ENCODE data around the gene PIP5K1C.

Gene PIP5K1C, protein sequence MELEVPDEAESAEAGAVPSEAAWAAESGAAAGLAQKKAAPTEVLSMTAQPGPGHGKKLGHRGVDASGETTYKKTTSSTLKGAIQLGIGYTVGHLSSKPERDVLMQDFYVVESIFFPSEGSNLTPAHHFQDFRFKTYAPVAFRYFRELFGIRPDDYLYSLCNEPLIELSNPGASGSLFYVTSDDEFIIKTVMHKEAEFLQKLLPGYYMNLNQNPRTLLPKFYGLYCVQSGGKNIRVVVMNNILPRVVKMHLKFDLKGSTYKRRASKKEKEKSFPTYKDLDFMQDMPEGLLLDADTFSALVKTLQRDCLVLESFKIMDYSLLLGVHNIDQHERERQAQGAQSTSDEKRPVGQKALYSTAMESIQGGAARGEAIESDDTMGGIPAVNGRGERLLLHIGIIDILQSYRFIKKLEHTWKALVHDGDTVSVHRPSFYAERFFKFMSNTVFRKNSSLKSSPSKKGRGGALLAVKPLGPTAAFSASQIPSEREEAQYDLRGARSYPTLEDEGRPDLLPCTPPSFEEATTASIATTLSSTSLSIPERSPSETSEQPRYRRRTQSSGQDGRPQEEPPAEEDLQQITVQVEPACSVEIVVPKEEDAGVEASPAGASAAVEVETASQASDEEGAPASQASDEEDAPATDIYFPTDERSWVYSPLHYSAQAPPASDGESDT

DNA sequence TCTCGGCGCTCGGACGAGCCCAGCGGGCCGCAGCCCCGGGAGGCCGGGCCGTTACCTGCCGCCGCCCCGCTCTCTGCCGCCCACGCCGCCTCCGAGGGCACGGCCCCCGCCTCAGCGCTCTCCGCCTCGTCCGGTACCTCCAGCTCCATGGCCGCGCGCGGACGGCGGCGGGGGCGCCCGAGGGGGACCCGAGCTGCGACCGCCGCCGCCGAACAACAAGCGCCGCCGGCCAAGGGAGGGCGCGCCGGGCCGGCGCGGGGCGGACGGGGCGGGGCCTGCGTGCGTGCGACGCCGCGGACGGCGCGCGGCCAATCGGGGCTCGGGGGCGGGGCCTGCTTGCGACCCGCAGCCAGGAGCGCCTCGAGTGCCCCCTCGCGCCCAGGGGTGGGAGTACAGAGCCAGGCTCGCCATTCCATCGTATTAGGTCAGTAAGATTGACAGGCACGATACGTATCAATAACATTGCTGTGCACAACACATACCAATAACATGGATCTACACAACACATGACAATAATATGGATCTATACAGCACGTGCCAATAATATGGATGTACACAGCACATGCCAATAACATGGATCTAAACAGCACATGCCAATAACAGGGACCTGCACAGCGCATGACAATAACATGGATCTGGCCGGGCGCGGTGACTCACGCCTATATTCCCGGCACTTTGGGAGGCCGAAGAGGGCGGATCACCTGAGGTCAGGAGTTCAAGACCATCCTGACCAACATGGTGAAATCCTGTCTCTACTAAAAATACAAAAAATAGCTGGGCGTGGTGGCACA is at the start of gene PIP5K1C:
TSS of gene PIP5K1C (minus strand) at position 227 of the 791 bp plus-strand sequence. CDS start at position 149, 78 bp downstream.
- peak within 1 kb of the TSS; percentile 33 for H3K27ac ChIP-seq
- TF ChIP-seq, protein P1, sequence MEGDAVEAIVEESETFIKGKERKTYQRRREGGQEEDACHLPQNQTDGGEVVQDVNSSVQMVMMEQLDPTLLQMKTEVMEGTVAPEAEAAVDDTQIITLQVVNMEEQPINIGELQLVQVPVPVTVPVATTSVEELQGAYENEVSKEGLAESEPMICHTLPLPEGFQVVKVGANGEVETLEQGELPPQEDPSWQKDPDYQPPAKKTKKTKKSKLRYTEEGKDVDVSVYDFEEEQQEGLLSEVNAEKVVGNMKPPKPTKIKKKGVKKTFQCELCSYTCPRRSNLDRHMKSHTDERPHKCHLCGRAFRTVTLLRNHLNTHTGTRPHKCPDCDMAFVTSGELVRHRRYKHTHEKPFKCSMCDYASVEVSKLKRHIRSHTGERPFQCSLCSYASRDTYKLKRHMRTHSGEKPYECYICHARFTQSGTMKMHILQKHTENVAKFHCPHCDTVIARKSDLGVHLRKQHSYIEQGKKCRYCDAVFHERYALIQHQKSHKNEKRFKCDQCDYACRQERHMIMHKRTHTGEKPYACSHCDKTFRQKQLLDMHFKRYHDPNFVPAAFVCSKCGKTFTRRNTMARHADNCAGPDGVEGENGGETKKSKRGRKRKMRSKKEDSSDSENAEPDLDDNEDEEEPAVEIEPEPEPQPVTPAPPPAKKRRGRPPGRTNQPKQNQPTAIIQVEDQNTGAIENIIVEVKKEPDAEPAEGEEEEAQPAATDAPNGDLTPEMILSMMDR (IDR thresholded peaks at IDR 0.05): peak; percentile 94
- TF ChIP-seq ZFX (IDR thresholded peaks at IDR 0.05; ENCODE audit: borderline replicate concordance): no peak

DNA sequence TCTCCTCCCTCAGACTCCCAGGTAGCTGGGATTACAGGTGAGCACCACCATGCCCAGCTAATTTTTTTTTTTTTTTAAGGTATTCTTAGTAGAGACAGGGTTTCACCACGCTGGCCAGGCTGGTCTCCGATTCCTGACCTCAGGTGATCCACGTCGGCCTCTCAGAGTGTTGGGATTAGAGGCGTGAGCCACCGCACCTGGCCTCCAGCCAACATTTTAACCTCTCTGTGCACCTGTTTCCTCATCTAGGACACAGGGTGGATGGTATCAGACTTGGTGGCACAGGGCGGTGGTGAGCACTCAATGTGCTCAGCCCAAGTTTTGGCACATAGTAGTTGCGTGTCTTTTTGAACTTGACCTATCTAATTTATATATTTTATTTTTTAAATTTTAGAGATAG is 48.7 kb upstream of the PIP5K1C start:
- no peak overlapping the region for H3K27ac ChIP-seq
- no peak for TF ChIP-seq ZFX (IDR thresholded peaks at IDR 0.05; ENCODE audit: borderline replicate concordance)
- TF ChIP-seq, protein P1 (IDR thresholded peaks at IDR 0.05): no peak

DNA sequence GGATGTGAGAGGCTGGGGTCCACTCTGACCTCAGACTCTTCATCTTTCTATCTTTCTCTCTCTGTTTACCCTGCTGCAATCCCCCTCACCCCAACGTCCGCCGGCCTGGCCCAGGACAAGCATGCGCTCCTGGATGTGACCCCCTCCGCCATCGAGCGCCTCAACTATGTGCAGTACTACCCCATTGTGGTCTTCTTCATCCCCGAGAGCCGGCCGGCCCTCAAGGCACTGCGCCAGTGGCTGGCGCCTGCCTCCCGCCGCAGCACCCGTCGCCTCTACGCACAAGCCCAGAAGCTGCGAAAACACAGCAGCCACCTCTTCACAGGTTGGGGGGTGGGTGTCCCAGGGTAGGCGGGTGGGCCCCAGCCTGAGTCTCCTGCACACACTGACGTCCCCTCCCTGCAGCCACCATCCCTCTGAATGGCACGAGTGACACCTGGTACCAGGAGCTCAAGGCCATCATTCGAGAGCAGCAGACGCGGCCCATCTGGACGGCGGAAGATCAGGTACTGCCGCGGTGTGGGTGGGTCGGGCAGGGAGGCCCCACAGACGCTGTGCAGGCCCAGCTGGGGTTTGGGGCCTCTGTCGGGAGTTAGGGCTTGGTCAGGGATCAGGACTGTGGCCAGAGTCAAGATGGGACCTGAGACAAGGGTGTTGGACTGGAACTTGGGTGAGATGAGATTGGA is 46.2 kb upstream of the PIP5K1C start:
- H3K27ac ChIP-seq: no peak overlapping the region
- TF ChIP-seq, protein P1 (IDR thresholded peaks at IDR 0.05): no peak

DNA sequence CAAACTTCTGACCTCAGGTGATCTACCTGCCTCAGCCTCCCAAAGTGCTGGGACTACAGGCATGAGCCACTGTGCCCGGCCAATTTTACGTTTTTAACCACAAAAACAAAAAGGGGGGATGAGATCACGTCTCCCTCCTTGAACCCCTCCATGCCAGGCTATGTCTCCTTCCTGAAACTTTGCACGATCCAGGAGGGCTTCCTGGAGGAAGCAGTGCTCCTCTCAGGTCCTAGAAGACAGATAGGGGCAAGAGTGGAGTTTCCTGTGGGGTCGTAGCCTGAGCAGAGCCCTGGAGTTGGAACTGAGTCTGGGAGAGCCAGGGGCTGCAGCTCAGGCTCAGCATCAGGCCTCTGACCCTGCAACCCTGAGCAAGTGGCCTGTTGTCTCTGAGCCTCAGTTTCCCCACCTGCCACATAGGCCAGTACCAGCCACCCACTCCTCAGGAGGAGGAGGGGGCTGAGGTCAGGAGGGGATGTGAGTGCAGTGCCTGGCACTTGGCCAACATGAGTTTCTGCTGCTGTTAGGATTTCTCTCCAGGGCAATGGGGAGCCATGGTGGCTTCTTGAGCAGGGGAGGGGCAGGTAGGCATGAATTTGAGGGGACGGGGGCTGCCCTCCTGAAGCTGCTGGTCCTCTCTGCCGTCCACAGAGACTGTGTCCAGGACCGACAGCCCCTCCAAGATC is 45.2 kb upstream of the PIP5K1C start:
- H3K27ac ChIP-seq: no peak overlapping the region
- TF ChIP-seq ZFX (IDR thresholded peaks at IDR 0.05; ENCODE audit: borderline replicate concordance): no peak
- TF ChIP-seq, protein P1 (IDR thresholded peaks at IDR 0.05): no peak

DNA sequence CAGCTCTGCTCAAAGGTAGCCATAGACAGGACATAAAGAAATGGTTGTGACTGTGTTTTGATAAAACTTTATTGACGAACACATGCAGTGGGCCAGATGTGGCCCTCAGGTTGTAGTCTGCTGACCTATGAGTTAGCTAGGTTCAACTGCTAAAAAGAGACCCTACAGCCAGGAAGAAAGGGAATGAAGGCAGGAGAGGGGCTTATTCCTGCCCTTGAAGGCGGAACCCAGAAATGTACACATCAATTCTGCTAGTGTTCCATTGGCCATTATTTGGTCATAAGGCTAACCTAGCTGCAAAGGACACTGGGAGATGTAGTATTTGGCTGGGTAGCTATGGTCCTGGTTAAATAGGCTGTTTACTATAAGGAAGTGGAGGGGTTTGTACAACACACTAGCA is 43.2 kb upstream of the PIP5K1C start:
- TF ChIP-seq, protein P1 (IDR thresholded peaks at IDR 0.05): no peak
- TF ChIP-seq ZFX (IDR thresholded peaks at IDR 0.05; ENCODE audit: borderline replicate concordance): no peak
- no peak overlapping the region for H3K27ac ChIP-seq

DNA sequence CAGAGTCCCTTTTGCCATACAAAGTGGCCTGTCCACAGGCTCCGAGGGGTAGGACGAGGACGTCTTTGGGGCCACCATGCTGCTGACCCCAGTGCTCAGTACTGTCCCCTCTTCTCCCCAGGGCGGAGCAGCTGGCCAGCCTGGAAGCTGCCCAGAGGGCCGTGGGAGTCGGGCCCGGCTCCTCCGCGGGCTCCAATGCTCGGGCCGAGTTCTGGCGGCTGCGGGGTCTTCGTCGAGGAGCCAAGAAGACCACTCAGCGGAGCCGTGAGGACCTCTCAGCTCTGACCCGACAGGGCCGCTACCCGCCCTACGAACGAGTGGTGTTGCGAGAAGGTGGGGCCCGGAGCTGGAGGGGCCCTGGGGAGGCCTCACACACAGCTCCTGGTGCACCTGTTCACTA is 40.2 kb upstream of the PIP5K1C start:
- no peak overlapping the region for H3K27ac ChIP-seq
- TF ChIP-seq, protein P1 (IDR thresholded peaks at IDR 0.05): no peak
- no peak for TF ChIP-seq ZFX (IDR thresholded peaks at IDR 0.05; ENCODE audit: borderline replicate concordance)

Measured in 22Rv1 (cell line).